HG02885 (cell line): ENCODE results near the gene ZNF587B.
"Not testable (repeated sequence)": the region's sequence is repeated elsewhere in the genome, so short reads cannot be mapped to it uniquely, and the experiment has no call there.

Source experiments
- ATAC-seq: cut with Tn5 transposase; IDR thresholded peaks from one replicate; pipeline ENCODE4 v1.9.1; 2021; ENCODE audit warnings: mild to moderate bottlenecking; ENCODE audit not compliant: unreplicated experiment, poor library complexity

ZNF587B gene

GRCh38 chr19:57817976-57818375 is 12.1 kb upstream of the ZNF587B start:
- ATAC-seq, result no peak

- no peak for ATAC-seq
Measured at GRCh38 chr19:57818378-57818777, 11.7 kb upstream of the ZNF587B start.

GRCh38 chr19:57819475-57820148 is 10.5 kb upstream of the ZNF587B start:
- peak; percentile 89 for ATAC-seq

GRCh38 chr19:57820599-57820998 is 9.5 kb upstream of the ZNF587B start:
- no peak for ATAC-seq

GRCh38 chr19:57821095-57821494 is 9.0 kb upstream of the ZNF587B start:
- ATAC-seq, result not testable (repeated sequence)

- ATAC-seq, result not testable (repeated sequence)
Measured at GRCh38 chr19:57821501-57821900, 8.6 kb upstream of the ZNF587B start.

GRCh38 chr19:57823155-57823554 is 6.9 kb upstream of the ZNF587B start:
- not testable (repeated sequence) for ATAC-seq

- ATAC-seq, result not testable (repeated sequence)
Measured at GRCh38 chr19:57823608-57824007, 6.5 kb upstream of the ZNF587B start.

- ATAC-seq, result no peak
Measured at GRCh38 chr19:57825511-57825910, 4.6 kb upstream of the ZNF587B start.

GRCh38 chr19:57829316-57829715 is 783 bp upstream of the ZNF587B start:
- no peak for ATAC-seq

- not testable (repeated sequence) for ATAC-seq
Measured at GRCh38 chr19:57836991-57837390, 6.9 kb downstream of the ZNF587B start.

- ATAC-seq, result not testable (repeated sequence)
Measured at GRCh38 chr19:57838622-57839191, 8.6 kb downstream of the ZNF587B start.

GRCh38 chr19:57841122-57841763 is 11.1 kb downstream of the ZNF587B start:
- no peak for ATAC-seq

GRCh38 chr19:57847164-57847563 is 17.1 kb downstream of the ZNF587B start:
- ATAC-seq, result not testable (repeated sequence)

- ATAC-seq, result peak; percentile 33
Measured at GRCh38 chr19:57849162-57849665, 19.1 kb downstream of the ZNF587B start.

GRCh38 chr19:57849666-57850473 is 19.8 kb downstream of the ZNF587B start, which contains the start of gene ZNF587:
ZNF587 (plus strand) TSS chr19:57849859; CDS start chr19:57850039, 180 bp downstream.
- peak; percentile 98 for ATAC-seq

GRCh38 chr19:57850553-57851017 is 20.5 kb downstream of the ZNF587B start:
- ATAC-seq, result no peak

GRCh38 chr19:57851812-57852603 is 21.9 kb downstream of the ZNF587B start:
- not testable (repeated sequence) for ATAC-seq

GRCh38 chr19:57854117-57854516 is 24.0 kb downstream of the ZNF587B start:
- not testable (repeated sequence) for ATAC-seq
